ENCODE results near the gene IL1RAP.
A peak's percentile ranks its signal among the peaks of the same experiment; 100 is the strongest.

The IL1RAP gene

DNA sequence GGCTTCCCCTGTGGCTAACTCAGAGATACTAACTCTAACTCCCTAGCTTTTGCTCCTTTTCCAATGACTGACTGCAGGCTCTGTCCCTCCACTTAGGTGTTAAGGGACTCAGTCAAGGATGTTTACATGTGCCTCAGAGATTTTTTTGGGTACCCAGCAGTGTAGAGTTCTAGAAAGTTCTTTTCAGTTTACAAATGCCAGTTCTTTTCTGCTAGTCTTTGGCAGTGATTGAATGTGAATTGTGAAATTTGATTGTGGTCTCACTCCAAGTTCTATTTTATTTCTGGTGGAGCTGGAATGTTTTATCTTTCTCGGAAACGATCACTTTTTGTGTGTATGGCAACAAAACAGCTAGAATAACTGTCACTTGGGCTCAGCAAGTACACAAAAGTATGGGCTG, 60.6 kb downstream of the IL1RAP start:
- DNase-seq (ENCODE audit: low read depth in 1 of 2, low spot score in 1 of 2), result no peak

DNA sequence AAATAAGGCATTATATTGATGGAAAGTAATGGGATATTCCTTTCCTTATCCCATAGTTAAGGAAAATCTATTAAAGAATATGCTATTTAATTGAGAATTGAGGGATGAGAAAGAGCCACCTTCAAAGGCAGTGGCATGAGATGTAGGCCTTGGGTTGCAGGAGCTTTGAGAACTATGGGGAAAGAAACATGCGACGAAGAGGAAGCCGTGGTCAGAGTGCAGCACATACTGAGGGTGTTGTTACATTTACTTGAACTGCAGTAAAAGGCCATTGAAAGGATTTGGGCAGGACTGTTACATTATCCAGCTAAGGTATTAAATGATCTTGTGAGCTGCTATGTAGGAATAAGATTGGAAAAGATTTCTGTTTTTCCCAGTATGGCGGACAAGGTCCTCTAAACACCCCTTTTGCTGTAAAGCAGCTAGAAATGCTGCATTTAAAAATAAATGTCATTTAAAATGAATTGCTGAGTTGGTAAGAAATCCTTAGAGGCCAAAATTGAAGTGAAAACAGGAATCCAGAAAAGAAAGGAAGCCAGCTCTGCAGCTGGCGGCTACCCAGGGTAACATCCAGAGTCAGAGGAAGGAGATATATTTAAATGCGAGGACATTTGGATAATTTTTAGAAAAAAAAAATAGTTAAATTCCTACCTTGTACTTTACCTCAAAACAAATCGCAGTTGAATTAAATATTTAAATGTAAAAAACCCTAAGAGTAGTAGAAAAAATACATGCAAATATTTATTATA, 61.7 kb downstream of the IL1RAP start:
- no peak for DNase-seq (ENCODE audit: low read depth in 1 of 2, low spot score in 1 of 2)

DNA sequence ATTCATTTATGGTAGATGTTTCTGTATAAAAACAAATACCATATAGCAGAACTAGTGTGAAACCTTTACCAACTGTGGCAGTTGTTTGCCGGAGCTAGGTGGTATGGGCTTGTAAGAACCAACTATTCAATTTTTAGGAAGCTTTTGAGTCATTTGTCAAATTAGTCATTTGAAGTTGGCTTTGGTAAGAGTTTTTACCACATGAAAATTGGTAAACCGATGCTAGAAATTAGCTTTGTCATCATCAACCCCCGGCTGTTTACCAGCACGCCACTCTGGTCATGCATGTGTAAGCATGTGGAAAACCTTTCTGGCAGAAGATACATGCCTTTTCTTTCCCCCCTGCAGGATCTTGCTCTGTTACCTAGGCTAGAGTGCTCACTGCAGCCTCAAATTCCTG, 63.3 kb downstream of the IL1RAP start:
- DNase-seq (ENCODE audit: low read depth in 1 of 2, low spot score in 1 of 2), result no peak

DNA sequence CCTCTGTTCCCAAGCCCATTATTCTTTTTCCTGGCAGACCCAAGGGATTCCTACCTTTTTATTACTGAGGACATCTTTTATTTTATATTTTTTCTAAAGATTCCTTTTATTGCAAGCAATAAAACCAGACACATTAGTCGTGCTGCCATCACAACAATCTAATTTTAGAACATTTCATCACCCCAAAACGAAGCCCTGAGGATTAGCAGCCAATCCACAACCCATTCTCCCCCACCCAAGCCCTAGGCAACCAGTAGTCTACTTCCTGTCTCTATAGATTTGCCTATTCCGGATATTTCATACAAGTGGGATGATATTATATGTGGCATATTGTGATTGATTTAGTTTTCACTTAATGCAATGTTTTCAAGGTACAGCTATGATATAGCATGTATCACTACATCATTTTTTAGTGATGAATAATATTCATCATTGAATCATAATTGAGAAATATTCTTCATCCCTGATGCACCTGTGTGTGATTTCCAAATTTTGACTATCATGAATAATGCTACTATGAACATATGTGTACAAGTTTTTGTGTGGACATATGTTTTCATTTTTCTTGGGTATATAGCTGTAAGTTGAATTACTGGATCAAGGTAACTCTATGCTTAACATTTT, 65.7 kb downstream of the IL1RAP start:
- no peak for DNase-seq (ENCODE audit: low read depth in 1 of 2, low spot score in 1 of 2)

DNA sequence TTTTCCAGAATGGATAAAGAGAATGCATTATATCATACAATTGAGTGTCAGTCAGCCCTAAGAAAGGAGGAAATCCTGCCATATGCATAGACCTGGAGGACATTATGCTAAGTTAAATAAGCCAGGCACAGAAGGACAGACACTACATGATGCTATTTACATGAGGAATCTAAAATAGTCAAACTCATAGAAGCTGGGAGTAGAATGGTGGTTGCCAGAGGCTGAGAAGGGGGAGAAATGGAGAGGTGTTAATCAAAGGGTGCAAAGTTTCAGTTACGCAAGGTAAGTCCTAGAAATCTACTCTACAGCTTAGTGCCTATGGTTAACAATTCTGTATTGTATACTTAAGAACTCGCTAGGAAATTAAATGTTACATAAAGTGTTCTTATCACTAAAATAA, 66.5 kb downstream of the IL1RAP start:
- no peak for DNase-seq (ENCODE audit: low read depth in 1 of 2, low spot score in 1 of 2)

DNA sequence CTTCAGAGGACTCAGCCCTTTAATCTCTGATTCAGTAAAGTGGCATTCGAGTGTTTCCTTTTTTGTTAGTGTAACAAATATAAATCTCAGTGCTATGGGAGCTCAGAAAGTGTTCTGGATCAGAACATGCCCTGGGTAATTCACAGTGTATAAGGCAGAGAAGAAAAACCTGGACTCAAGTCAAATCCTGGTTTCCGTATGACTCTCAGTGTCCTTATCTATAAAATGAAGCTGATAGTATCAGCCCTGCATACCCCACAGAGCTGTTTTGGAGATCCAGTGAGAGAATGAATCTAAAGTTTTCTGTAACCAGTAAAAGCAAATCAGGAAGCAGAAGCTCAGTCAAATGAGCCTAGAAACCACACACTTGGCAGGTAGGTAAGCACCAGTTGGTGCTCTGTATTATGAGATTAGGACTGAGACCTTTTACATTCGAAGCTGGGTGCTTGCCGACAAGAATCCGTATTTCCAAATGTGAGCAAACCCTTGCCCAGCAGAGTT, 67.2 kb downstream of the IL1RAP start:
- DNase-seq (ENCODE audit: low read depth in 1 of 2, low spot score in 1 of 2), result no peak

DNA sequence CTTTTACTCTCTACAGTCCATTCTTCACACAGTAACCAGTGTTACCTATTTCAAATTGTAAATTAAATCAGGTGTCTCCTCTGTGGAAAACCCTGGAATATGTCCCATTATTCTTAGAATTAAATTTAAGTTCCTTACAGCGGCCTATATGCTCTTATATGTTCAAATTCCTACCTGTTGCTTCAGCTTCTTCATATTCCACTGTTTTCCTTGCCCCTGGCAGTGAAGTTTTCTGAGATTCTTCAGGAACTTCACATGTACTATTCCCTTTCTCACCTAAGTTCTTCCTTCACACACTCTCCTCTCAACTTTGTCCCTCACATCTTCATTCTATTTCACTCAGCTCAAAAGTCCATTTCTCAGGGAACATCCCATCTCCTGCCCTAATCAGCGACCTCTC, 68.8 kb downstream of the IL1RAP start:
- no peak for DNase-seq (ENCODE audit: low read depth in 1 of 2, low spot score in 1 of 2)

DNA sequence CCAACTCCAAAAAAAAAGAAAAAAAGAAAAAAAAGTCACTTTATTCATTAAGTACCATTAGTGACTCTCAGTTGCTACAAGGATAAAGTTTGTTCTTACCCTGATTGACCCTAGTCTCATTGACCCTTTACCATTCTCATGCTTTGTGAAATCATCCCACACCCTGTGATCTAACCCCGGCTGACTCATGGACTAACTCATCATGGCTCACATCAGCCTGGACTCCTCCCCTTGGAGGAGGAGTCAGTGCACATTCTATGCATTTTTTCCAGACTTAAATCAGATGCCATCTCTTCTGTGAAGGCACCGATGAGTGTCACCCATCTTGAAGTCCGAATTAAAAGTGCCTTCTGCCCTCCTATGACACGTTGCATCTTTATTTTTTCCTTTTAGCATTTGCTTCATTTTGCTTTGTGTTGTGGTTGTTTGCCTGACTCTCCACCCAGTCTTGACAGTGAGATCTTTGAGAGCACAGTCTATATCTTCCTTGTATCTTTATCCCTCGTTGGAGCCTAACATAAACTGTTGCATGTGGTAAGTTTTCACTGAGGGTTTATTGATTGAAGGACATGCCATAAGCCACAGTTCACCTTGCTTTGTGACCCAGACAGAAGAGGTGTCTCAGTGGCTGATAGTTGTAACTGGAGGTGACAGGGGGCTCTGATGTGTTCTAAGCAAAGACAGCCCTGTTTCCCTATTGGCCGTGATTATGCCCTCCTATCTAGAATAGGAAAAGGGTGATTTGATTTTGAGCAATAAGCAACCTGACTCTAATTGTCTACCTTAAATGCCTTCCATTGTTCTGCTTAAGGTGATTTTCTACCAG, 72.1 kb downstream of the IL1RAP start:
- peak in 1 of 2 donors; percentile 4 for DNase-seq (ENCODE audit: low read depth in 1 of 2, low spot score in 1 of 2)

DNA sequence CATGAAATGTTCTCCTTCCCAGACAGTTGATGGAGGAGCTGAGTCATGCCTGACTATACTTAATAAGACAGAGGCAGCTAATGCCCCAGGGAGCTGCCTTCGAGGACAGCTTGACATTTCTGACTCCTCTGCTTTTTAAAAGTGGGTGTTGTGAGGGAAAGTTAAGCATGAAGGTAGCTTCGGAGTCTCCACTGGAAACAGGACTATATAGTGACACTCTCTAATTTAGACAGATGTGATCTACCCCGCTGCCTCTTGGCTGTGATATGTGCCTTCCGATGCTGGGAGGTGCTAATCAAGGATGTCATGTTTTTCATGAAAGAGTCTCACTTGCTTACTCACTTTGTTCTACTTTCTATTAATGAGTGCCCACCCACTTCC, 72.7 kb downstream of the IL1RAP start:
- DNase-seq (ENCODE audit: low read depth in 1 of 2, low spot score in 1 of 2), result peak in 1 of 2 donors; percentile 14

DNA sequence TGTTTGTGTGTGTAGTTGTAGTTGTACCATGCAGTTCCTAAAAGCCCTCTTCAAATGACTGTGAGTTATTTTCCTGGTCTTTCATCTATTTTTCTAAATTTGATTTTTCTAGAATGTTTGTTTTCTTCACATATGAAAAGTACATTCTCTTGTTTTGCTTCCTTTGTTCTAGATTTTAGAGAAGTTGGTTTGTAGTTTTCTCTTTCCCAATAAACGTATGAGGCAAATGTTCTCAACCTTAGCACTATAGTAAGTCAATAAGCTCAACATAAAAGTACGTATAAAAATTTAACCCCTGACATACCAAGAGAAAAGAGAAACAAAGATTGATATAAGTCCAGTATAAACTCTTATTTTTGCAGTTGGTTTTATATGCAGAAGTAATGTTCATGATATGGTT, 74.7 kb downstream of the IL1RAP start:
- no peak for DNase-seq (ENCODE audit: low read depth in 1 of 2, low spot score in 1 of 2)

DNA sequence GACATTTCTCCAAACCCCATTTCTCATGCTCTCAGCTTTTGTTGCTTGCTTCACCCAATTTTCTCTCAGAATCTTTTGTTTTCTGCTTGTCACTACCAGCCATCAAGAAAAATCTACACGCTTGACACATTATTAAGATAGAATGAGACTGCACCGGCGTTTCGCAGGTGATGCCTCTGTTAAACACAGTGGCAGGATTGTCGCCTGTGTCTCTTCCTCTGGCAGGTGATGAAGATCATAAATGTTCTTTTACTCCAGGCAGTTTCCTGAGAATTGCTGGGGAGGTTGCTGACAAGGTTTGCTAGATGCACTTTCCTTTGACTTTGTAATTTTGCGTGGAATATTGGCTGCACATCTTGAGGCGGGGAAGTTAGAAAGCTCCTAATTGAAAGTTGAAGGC, 75.4 kb downstream of the IL1RAP start:
- no peak for DNase-seq (ENCODE audit: low read depth in 1 of 2, low spot score in 1 of 2)

DNA sequence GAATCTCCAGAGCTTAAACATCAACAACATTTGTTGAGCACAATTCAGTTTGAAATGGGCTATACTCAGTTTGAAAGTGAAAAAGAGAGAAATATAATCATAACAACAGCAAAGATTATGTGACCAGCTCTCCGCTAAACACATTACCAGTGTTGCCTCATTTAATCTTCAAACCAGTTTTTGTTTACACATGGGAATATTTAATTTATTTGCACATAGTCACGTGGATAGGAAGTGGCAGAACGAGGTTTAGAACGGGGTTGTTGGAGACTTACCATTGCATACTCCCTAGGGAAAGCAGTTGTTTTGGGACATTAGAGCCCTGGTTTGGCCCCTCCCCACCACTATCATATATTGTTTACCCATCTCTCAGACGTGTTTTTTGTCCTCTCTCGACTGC, 77.2 kb downstream of the IL1RAP start:
- DNase-seq (ENCODE audit: low read depth in 1 of 2, low spot score in 1 of 2), result no peak

DNA sequence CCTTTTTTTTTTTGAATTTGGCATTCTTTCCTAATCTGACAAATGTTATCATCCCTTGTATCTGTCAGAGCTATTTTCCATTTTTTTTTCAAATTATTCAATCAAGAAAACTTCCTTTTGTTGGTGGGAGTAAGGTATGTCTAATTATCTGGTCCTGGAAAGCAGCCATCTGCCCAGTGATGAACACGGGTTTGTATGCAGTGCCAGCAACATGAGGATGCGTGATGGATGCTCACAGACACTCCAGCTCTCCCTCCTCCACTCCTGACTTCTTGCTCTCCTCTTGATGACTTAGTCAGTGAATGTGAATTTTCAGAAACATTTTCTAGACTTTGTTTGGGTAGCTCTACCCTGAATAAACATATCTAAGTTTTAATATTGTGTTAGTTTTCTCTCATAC, 79.2 kb downstream of the IL1RAP start:
- no peak for DNase-seq (ENCODE audit: low read depth in 1 of 2, low spot score in 1 of 2)

DNA sequence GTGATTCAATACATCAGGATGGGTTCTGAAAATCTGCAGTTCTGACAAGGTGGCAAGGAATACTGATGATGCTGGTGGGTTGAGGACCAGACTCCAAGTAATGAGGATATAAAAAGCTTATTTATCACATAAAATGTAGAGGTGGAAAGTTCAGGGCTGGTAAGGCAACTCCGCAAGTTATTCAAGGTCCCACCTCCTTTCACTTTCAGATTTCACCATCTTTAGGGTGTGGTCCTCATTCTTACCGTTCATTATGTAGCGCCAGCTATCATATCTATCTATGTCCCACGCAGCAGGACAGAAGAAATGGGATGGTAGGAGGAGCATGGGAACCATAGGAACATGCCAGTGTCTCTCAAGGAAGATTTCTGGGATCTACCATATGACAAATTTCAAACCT, 80.3 kb downstream of the IL1RAP start:
- no peak for DNase-seq (ENCODE audit: low read depth in 1 of 2, low spot score in 1 of 2)

DNA sequence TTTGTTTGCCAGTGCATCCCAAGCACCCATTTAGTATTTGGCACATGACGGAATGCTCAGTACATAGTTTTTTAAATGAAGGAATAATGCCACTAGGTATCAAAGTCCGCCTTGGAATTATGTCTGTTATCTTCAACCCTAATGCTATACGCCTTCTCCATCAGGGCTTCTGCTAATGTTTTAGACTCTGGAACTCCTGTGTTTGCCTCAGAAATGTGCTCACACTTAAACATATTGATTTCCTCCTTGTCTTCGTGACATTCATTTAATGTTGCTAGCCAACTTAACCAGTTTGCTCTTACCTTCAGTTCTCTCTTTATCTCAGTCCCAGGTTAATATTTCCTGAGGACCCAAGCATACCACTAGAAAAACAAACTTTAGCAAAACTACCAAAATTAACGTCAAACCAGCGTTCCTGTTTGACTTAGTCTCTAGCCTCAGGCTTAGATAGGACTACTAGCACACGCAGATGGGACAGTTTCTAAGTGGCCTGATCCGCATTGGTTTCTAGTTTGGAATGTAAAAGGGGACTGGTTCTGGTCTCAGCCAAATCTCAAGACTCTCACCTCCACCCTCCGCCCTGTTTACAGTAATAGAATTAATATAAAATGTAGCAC, 81.4 kb downstream of the IL1RAP start:
- DNase-seq (ENCODE audit: low read depth in 1 of 2, low spot score in 1 of 2), result no peak

DNA sequence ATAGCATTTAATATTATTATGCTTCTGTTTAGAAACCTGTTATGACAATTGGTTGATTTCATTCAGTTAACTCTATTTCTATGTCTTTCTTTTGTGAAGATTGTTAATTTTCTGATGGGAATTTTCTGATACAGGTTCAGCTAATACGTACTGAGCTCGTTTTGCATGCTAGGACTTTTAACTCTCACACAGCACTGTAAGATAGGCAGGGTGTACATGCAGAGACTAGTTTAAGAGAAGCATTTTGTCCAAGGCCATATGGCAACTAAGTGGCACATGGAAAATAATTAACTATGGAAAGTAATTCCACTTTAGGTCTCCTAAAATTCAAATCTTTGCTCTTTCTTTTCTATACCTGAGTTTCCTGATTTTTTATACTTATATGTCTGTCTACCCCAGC, 81.9 kb downstream of the IL1RAP start:
- DNase-seq (ENCODE audit: low read depth in 1 of 2, low spot score in 1 of 2), result no peak

DNA sequence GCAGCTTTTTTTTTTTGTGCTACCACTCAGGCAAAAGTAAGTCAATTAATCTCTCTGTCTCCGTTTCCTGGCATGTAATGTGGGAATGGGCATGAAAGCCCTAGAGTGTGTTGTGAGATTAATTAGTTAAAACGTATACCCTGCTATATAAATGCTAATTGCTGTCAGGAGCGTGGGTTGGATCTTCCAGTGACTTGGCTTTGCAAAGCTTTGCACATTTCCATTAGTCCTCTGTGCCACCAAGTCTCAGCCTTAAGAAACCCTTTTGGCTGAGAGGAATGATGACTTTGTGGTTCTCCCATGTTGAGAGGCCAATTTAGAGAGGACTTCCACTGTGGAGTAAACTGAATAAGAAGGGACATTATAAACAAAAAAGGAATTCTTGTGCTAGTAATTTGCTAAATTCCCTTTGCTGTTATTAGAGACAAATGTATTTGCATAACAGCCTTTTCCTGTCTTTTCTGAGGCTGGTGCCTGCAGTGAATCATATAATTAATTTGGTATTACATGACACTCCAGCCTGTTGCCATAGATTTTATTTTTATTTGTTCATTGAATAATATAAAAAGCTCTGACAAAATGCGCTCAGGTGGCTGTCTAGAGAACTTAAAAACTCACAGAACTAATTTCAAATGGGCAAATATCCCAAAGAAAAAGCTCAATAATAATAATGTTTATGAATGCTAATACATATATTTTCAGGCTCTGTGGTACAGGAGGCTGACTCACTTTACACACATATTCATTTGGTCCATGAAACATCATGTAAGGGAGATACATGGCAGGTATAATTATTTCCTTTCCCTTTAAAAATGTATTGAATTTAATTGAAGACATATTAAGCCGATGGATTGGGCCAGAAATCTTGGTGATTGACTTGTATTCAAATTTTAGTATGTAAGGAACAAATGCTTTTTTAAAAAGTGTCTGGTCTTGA, 82.7 kb downstream of the IL1RAP start:
- no peak for DNase-seq (ENCODE audit: low read depth in 1 of 2, low spot score in 1 of 2)

DNA sequence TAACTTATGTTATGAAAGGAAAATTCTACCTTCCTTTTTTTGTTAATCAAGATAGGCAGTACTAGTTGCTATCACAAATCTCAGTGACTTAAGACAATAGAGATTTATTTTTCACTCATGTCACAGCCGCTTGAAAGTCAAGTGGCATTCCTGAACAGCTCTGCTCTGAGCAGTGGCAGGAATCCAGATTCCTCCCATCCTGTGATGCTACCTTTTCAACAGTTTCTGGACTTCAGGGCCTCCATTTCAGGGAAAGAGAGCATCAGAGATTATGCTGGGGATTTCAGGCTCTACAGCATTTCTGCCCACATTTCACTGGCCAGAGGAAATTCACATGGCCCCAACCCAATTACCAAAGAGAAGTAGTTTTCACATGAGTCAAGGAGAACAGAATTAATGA, 83.4 kb downstream of the IL1RAP start:
- no peak for DNase-seq (ENCODE audit: low read depth in 1 of 2, low spot score in 1 of 2)

DNA sequence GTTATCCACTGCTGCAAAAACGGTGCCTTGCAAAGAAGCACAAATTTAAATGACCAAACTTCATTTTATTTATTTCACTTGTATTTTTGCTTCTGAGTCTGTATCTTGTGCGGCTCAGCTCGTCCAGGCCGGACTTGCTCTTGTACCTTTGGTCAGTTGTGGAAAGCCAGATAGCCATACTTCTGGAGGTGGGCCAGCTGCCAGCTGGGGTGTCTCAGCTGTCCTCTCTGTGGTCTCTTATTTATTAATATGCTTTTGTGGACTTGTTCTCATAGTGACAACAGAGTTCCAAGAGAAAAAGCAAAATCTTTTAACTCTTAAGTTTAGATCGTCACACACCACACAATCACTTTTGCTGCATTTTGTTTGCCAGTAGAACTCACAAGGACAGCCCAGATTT, 87.7 kb downstream of the IL1RAP start:
- DNase-seq (ENCODE audit: low read depth in 1 of 2, low spot score in 1 of 2), result no peak

DNA sequence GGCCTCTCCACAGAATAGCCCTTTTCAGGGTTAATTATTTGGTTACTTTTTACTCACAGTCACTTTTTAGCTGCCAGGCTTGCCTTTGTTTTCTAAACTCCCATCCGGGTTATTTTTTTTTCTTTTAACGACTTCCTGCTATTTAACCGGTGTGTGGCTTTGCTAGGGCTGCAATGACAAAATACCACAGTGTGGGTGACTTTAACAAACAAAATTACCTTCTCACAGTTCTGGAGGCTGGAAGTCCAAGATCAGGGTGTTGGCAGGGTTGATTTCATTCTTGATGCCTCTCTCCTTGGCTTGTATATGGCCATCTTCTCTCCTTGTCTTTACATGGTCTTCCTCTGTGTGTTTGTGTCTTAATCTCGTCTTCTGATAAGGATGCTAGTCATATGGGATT, 91.5 kb downstream of the IL1RAP start:
- no peak for DNase-seq (ENCODE audit: low read depth in 1 of 2, low spot score in 1 of 2)

DNA sequence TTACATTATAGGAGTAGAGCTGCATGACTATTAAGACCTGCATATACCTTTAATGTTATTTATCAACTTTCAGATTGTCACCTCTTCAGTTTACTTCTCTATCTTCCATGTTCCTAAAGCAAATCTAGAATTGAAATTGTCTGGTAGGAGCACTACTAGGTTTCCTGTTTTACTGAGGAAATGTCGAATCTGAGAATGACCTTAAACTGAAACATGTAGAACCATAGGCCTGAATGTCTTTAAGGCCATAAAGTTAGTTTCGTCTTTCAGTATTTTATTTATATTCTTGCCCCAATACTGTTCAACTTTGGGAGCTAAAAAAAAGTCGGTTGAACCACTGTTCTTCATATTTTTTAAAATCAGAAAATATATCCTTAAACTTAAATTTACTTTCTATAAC, 92.7 kb downstream of the IL1RAP start:
- no peak for DNase-seq (ENCODE audit: low read depth in 1 of 2, low spot score in 1 of 2)

Data from stimulated activated CD4-positive, alpha-beta T cell treated with anti-CD3 and anti-CD28 coated beads, Interleukin-15, amount 100 ng/mL, for 1 hour (primary cell).